HG03095 (cell line): ENCODE results near the gene MOGAT1.
"Not testable (repeated sequence)": the region's sequence is repeated elsewhere in the genome, so short reads cannot be mapped to it uniquely, and the experiment has no call there.

ENCODE experiments used
- ATAC-seq: cut with Tn5 transposase; IDR thresholded peaks from one replicate; pipeline ENCODE4 v1.9.1; 2021; ENCODE audit warnings: moderate library complexity; ENCODE audit not compliant: unreplicated experiment

MOGAT1 gene

GRCh38 chr2:222669353-222669752 lies 2.1 kb upstream of the MOGAT1 start:
- ATAC-seq = no peak

DNA sequence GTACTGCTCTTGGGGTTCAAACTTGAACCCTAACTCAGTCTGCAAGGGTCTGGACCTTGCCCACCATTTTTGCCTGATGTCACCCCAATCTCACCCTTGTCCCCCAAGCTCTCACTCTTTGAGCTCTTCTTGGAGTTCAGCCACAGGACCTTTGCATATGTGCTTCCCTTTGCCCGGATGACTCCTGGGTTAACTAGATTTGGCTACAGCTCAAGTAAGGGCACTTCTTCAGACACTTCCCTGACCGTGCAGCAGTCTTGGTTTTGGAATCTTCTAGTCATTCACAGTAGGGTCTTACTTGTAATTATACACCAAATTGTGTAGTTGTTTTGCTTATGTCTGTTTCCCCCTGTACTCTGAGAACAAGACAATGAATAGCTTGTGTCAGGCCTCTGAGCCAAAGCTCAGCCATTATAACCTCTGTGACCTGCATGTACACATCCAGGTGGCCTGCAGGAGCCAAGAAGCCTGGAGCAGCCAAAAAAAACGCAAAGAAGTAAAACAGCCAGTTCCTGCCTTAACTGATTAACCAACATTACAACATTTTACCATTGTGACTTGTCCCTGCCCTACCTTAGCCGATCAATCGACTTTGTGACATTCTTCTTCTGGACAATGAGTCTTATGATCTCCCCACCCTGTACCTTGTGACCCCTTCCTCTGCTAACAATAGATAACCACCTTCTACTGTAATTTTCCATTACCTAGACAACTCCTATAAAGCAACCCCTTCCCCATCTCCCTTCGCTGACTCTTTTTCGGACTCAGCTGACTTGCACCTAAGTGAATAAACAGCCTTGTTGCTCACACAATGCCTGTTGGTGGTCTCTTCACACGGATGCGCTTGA lies 1.0 kb upstream of the MOGAT1 start:
- ATAC-seq = no peak

DNA sequence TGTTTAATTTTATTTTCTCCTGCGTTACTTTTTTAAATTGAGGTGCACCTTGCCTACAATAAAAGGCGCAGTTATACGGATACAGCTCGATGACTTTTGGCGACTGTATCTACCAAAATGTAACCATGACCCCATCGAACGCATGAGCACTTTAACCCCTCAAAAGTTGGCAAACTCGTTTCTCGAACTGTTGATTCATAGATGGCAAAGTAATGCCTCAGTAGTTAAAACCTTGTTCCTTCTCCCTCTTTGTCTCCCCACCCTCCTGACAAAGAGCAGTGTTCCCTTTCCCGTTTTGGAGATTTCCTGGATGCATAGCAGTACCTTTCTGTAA lies 577 bp downstream of the MOGAT1 start:
- ATAC-seq = no peak

DNA sequence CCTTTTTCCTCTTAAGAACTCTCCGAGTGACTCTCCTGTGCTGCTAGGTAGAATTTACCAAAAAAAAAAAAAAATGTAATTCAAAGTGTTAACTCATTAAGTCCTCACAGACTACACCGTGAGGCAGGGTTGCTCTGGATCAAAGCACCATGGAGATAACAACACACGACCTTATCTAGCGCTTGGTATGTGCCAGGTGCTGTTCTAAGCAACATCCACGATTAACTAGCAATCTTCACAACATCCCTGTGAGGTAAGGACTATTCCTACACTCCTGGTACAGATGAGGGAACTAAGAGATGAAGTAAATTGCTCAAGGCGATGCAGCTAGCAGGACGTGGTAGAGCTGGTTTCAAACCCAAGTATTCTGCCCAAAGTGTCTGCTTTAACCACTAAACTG lies 1.8 kb downstream of the MOGAT1 start:
- no peak for ATAC-seq

GRCh38 chr2:222673883-222674282 lies 2.4 kb downstream of the MOGAT1 start:
- no peak for ATAC-seq

- no peak for ATAC-seq
These were observed 6.5 kb downstream of the MOGAT1 start for GRCh38 chr2:222677981-222678380.

GRCh38 chr2:222683805-222684204 lies 12.3 kb downstream of the MOGAT1 start:
- ATAC-seq = no peak

DNA sequence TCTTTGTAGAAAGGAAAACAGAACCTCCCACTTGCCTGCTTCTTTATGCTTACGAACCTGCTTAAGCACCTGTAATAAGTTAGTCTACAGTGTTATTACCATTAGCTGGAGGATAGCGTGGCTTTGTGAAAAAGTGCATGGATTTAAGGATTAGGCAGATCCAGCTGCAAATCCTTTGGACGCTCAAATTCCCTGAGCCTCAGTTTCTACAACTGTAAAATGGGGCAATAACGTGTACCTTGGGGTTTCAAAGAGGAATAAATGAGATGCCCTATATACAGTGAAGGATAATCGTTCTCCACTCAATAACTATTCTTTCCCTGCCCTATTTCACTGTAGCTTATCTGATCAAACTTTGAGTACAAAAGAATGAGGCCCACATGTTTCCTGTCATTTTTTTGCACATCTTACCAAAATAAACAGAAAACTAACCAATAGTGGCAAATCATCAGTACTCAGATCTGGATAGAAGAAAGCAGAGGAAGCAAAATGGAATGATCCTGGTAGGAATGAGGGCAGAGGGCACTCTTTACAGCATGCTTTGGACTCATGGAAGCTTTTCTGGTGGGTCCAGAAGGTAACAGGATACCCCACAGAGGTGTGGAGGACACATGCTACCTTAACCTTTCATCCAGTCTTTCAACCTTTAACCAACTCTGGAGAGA lies 14.8 kb downstream of the MOGAT1 start:
- no peak for ATAC-seq

GRCh38 chr2:222688917-222689316 lies 17.5 kb downstream of the MOGAT1 start:
- no peak for ATAC-seq

DNA sequence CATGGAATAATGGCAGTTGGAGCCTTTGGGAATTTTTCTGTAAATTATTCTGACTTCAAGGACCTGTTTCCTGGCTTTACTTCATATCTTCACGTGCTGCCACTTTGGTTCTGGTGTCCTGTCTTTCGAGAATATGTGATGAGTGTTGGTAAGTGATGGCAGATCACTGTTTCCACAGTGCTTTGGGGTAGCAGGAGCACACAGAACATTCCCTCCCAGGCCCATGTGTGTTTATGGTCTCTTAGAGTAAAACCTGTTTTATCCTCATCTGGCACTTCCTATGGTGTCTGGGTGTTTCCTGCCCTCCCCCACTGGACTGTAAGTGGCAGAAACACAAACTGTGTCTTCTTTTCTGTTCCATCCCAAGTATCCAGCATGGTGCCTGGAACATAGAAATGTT lies 17.9 kb downstream of the MOGAT1 start:
- ATAC-seq = no peak

- ATAC-seq = peak; percentile 96
These were observed 19.2 kb downstream of the MOGAT1 start for GRCh38 chr2:222690564-222691200.

DNA sequence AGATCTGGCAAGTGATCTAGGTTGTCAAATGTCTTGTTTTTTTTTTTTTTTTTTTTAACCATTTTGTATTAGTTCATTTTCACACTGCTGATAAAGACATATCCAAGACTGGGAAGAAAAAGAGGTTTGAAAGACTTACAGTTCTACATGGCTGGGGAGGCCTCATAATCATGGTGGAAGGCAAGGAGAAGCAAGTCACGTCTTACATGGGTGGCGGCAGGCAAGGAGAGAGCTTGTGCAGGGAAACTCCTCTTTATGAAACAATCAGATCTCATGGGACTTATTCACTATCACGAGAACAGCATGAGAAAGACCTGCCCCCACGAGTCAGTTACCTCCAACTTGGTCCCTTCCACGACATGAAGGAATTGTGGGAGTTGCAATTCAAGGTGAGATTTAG lies 22.0 kb downstream of the MOGAT1 start:
- ATAC-seq = not testable (repeated sequence)

- ATAC-seq = peak; percentile 48
These were observed 22.4 kb downstream of the MOGAT1 start for GRCh38 chr2:222693837-222694236.

GRCh38 chr2:222698276-222698675 lies 26.8 kb downstream of the MOGAT1 start:
- ATAC-seq = no peak

DNA sequence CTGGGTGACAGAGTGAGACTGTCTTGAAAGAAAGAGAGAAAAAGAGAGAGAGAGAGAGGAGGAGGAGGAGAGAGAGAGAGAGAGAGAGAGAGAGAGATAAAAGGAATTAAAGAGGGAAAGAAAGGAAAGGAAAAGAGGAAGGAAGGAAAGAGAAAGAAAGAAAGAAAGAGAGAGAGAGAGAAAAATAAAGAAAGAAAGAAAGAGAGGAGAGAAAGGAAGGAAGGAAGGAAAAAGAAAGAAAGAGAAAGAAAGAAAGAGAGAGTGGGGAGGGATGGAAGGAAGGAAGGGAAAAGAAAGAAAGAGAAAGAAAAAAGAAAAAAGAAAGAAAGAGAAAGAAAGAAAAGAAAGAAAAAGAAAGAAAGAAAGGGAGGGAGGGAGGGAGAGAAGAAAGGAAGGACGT lies 29.8 kb downstream of the MOGAT1 start:
- no peak for ATAC-seq

GRCh38 chr2:222701721-222702131 lies 30.3 kb downstream of the MOGAT1 start:
- ATAC-seq = no peak

DNA sequence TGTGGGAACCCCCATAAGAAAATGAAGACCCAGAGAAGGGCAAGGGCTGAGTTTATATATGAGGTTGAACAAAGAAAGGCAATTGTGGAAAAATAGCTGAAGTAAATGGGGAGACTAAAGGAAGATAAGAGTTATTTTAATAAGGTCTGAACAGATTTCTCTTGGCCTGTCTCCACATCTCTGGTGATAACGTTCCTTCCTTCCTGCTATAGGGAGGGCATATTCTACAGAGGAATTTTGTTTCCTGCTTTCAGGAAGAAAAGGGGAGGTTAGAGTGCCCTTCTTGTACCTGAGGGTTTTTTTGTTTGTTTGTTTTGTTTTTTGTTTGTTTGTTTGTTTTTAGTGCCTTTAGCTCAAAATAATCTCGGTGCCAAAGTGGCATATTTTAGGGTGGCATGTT lies 31.6 kb downstream of the MOGAT1 start:
- no peak for ATAC-seq

- ATAC-seq = no peak
These were observed 32.4 kb downstream of the MOGAT1 start for GRCh38 chr2:222703886-222704285.

- ATAC-seq = no peak
These were observed 35.2 kb downstream of the MOGAT1 start for GRCh38 chr2:222706616-222707015.

- no peak for ATAC-seq
These were observed 35.7 kb downstream of the MOGAT1 start for GRCh38 chr2:222707102-222707688.

GRCh38 chr2:222707689-222708273 lies 36.3 kb downstream of the MOGAT1 start:
- ATAC-seq = no peak
